ENCODE results near the gene TBC1D1. TPM values are rescaled to one million over a fixed set of nuclear protein-coding genes. Genes with fewer than 3 reads are reported as not detected.
A peak's percentile ranks its signal among the peaks of the same experiment; 100 is the strongest.

TBC1D1 gene
- polyA plus RNA-seq, 1 donor (not counting 4 experiments of a cell fraction or from before 2014, with no cell fraction given), result 32.5 TPM

DNA sequence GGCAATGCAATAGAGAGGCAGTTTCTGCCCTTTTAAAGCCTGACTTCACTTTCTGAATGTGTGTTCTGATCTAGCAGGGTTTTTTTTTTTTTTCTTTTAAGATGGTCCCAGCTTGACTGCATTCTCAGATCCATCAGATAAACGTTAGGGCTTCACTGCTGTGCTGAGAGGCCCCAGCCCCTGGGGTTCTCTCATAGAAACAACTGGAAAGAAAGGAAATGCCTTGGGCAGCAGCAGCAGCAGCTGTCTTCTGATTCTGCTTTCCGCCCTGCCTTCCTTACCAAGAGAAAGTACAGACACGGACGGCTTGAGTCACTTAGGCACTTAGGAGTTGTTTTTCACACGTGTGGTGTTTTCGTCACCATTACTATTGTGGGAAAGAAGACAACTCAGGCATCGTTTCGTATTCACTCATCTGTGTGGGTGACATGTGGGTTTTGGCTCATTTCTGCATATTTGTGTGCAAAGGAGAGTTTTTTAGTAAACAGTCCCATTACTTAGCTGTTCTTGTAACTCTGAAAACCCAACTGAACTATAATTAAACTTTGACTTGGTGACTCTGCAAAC lies 241.3 kb downstream of the TBC1D1 start:
- H3K27me3 ChIP-seq (ENCODE audit: control insufficient read depth, extremely low read depth, insufficient read depth, low read length), result no peaks in the 10 kb centered on the region
- TF ChIP-seq EZH2 (IDR thresholded peaks at IDR 0.05; ENCODE audit: low read length), result no peak
- TF ChIP-seq, protein P1, sequence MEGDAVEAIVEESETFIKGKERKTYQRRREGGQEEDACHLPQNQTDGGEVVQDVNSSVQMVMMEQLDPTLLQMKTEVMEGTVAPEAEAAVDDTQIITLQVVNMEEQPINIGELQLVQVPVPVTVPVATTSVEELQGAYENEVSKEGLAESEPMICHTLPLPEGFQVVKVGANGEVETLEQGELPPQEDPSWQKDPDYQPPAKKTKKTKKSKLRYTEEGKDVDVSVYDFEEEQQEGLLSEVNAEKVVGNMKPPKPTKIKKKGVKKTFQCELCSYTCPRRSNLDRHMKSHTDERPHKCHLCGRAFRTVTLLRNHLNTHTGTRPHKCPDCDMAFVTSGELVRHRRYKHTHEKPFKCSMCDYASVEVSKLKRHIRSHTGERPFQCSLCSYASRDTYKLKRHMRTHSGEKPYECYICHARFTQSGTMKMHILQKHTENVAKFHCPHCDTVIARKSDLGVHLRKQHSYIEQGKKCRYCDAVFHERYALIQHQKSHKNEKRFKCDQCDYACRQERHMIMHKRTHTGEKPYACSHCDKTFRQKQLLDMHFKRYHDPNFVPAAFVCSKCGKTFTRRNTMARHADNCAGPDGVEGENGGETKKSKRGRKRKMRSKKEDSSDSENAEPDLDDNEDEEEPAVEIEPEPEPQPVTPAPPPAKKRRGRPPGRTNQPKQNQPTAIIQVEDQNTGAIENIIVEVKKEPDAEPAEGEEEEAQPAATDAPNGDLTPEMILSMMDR (optimal IDR thresholded peaks at IDR 0.05 in 1 of 3, IDR thresholded peaks at IDR 0.05 in 1 of 3, conservative IDR thresholded peaks at IDR 0.05 in 1 of 3; ENCODE audit: extremely low read depth in 1 of 3, insufficient read depth in 2 of 3, low read length in 3 of 3), result no peak
- peak; percentile 91 for FAIRE-seq
- dilution Hi-C loops (cut with MboI; ENCODE audit: extremely low pct_ligation_motif_present, low sequenced_read_pairs), result no loop called here
- no peaks in the 10 kb centered on the region for H4K20me1 ChIP-seq (ENCODE audit: control insufficient read depth, extremely low read depth, insufficient read depth, low read length)
- H3K27ac ChIP-seq (ENCODE audit: control insufficient read depth, insufficient read depth, low read length), result peak overlapping the region; percentile 99
- peak overlapping the region; percentile 60 for H3K9ac ChIP-seq (ENCODE audit: control insufficient read depth, extremely low read depth, insufficient read depth, low read length)
- peak overlapping the region; percentile 47 for H3K4me2 ChIP-seq (ENCODE audit: control insufficient read depth, extremely low read depth, insufficient read depth, low read depth, low read length)
- no peaks in the 10 kb centered on the region for H3K79me2 ChIP-seq (ENCODE audit: control insufficient read depth, insufficient read depth, low read length)
- no peak overlapping the region for H2AFZ ChIP-seq (ENCODE audit: control insufficient read depth, low read length)
- no peaks in the 10 kb centered on the region for H3K9me1 ChIP-seq (ENCODE audit: control insufficient read depth, extremely low read depth, insufficient read depth, low read length)
- DNase-seq (ENCODE audit: low read depth, low spot score), result peak; percentile 71
- no peak overlapping the region for H3K4me3 ChIP-seq (ENCODE audit: control insufficient read depth in 2 of 3, extremely low read depth in 1 of 3, insufficient read depth in 2 of 3, low read depth in 1 of 3, low read length in 3 of 3)
- H3K4me1 ChIP-seq (ENCODE audit: control insufficient read depth, extremely low read depth, insufficient read depth, low read length), result peaks cover 40% of the 10 kb centered on the region
- peaks cover 0 to 8% of the 10 kb centered on the region in 2 experiments for H3K36me3 ChIP-seq (ENCODE audit: control insufficient read depth in 2 of 2, extremely low read depth in 1 of 2, insufficient read depth in 2 of 2, low read length in 2 of 2)
- no peaks in the 10 kb centered on the region for H3K9me3 ChIP-seq (ENCODE audit: control insufficient read depth, low read depth, low read length)

DNA sequence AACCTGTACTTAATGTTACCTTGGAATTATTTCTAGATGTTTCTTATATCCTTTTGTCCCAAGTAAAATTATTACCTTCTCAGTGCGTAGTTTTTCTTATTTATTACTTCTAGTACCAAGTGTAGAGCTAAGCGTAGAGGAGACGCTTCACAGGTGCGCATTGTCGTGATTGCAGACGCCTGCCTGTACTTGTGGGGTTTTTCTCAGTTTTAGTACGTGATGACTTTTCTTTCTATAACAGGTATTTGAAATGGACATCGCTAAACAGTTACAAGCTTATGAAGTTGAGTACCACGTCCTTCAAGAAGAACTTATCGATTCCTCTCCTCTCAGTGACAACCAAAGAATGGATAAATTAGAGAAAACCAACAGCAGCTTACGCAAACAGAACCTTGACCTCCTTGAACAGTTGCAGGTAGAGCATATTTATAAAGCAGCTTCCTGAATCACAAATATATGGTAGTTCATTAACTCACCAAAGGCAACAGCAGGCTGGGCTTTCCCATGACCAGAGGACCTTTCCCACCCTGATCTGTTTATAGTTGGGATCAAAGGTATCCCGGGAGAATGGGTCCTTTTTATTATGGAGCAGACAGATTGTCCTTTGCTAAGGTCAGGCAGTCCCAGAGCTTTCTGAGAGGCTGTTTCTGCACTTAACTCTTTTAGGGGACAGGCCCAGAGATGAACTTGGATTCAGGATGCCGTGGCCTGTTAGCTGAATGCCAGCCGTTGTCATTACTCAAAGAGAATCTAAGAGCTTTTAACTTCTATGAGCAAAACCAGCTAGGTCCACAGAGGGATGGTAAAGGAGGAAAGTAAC lies 242.2 kb downstream of the TBC1D1 start:
- H3K4me2 ChIP-seq (ENCODE audit: control insufficient read depth, extremely low read depth, insufficient read depth, low read depth, low read length), result no peak overlapping the region
- H3K4me3 ChIP-seq (ENCODE audit: control insufficient read depth in 2 of 3, extremely low read depth in 1 of 3, insufficient read depth in 2 of 3, low read depth in 1 of 3, low read length in 3 of 3), result no peak overlapping the region
- H3K79me2 ChIP-seq (ENCODE audit: control insufficient read depth, insufficient read depth, low read length), result no peaks in the 10 kb centered on the region
- DNase-seq (ENCODE audit: low read depth, low spot score) (no peak), FAIRE-seq (peak; percentile 36)
- peaks cover 0 to 12% of the 10 kb centered on the region in 2 experiments for H3K36me3 ChIP-seq (ENCODE audit: control insufficient read depth in 2 of 2, extremely low read depth in 1 of 2, insufficient read depth in 2 of 2, low read length in 2 of 2)
- no peaks in the 10 kb centered on the region for H4K20me1 ChIP-seq (ENCODE audit: control insufficient read depth, extremely low read depth, insufficient read depth, low read length)
- H3K27ac ChIP-seq (ENCODE audit: control insufficient read depth, insufficient read depth, low read length), result peak overlapping the region; percentile 99
- TF ChIP-seq EZH2 (IDR thresholded peaks at IDR 0.05; ENCODE audit: low read length), result no peak
- TF ChIP-seq, protein P1 (optimal IDR thresholded peaks at IDR 0.05 in 1 of 3, IDR thresholded peaks at IDR 0.05 in 1 of 3, conservative IDR thresholded peaks at IDR 0.05 in 1 of 3; ENCODE audit: extremely low read depth in 1 of 3, insufficient read depth in 2 of 3, low read length in 3 of 3), result no peak
- no peaks in the 10 kb centered on the region for H3K9me1 ChIP-seq (ENCODE audit: control insufficient read depth, extremely low read depth, insufficient read depth, low read length)
- H2AFZ ChIP-seq (ENCODE audit: control insufficient read depth, low read length), result no peak overlapping the region
- dilution Hi-C loops (cut with MboI; ENCODE audit: extremely low pct_ligation_motif_present, low sequenced_read_pairs), result no loop called here
- H3K9ac ChIP-seq (ENCODE audit: control insufficient read depth, extremely low read depth, insufficient read depth, low read length), result peak overlapping the region; percentile 60
- no peaks in the 10 kb centered on the region for H3K9me3 ChIP-seq (ENCODE audit: control insufficient read depth, low read depth, low read length)
- H3K27me3 ChIP-seq (ENCODE audit: control insufficient read depth, extremely low read depth, insufficient read depth, low read length), result no peaks in the 10 kb centered on the region
- H3K4me1 ChIP-seq (ENCODE audit: control insufficient read depth, extremely low read depth, insufficient read depth, low read length), result peaks cover 40% of the 10 kb centered on the region

All from keratinocyte (primary cell).